Neural progenitor cell (in vitro differentiated cells): ENCODE measurements around the gene TRRAP. TPM values are rescaled to one million over a fixed set of nuclear protein-coding genes. Genes with fewer than 3 reads are reported as not detected.
A peak's percentile ranks its signal among the peaks of the same experiment; 100 is the strongest.

Experiments
- DNase-seq: peaks from one replicate; pipeline ENCODE4 v3.0.0-alpha.2; 2016; ENCODE audit warnings: low spot score
- H2AFZ ChIP-seq: fragments of 200-600 bp; sonication (generic); replicated peaks from 2 replicates; pipeline ENCODE4 v1.6.1; 2016; ENCODE audit warnings: antibody characterized with exemption
- H3F3A ChIP-seq: fragments of 200-600 bp; sonication (generic); 2 replicates; pipeline ENCODE4 v1.6.1; 2016; ENCODE audit warnings: antibody characterized with exemption, low read depth
- H3K27ac ChIP-seq: fragments of 200-600 bp; sonication (generic); 2 replicates; pipeline ENCODE4 v1.5.1; 2016; ENCODE audit warnings: mild to moderate bottlenecking
- H3K27me3 ChIP-seq: fragments of 200-600 bp; sonication (generic); 2 replicates; pipeline ENCODE4 v1.6.1; 2016; ENCODE audit warnings: mild to moderate bottlenecking, moderate library complexity
- H3K36me3 ChIP-seq: fragments of 200-600 bp; sonication (generic); 2 replicates; pipeline ENCODE4 v1.5.1; 2016
- H3K4me1 ChIP-seq: fragments of 200-600 bp; sonication (generic); 2 replicates; pipeline ENCODE4 v1.6.1; 2016; ENCODE audit warnings: mixed run types
- H3K4me2 ChIP-seq: fragments of 200-600 bp; sonication (generic); 2 replicates; pipeline ENCODE4 v1.6.1; 2016
- H3K4me3 ChIP-seq: fragments of 200-600 bp; sonication (generic); 2 replicates; pipeline ENCODE4 v1.5.1; 2016
- H3K79me2 ChIP-seq: fragments of 200-600 bp; sonication (generic); 2 replicates; pipeline ENCODE4 v1.6.1; 2016; ENCODE audit warnings: low read depth
- H3K9ac ChIP-seq: fragments of 200-600 bp; sonication (generic); 2 replicates; pipeline ENCODE4 v1.6.1; 2016
- H3K9me3 ChIP-seq: fragments of 200-600 bp; sonication (generic); 2 replicates; pipeline ENCODE4 v1.5.1; 2016; ENCODE audit warnings: low read depth
- H4K20me1 ChIP-seq: fragments of 200-600 bp; sonication (generic); 2 replicates; pipeline ENCODE4 v1.6.1; 2016; ENCODE audit warnings: low read depth
- H3K27ac Mint-ChIP-seq: 3 replicates; pipeline ENCODE4 v1.8.0; 2021; ENCODE audit warnings: mixed read lengths
- H3K27me3 Mint-ChIP-seq: 2 replicates; pipeline ENCODE4 v1.8.0; 2022; ENCODE audit warnings: low read depth, mild to moderate bottlenecking, inconsistent platforms, moderate library complexity, mixed read lengths; ENCODE audit not compliant: insufficient read depth
- H3K36me3 Mint-ChIP-seq: 3 replicates; pipeline ENCODE4 v1.8.0; 2021; ENCODE audit warnings: mixed read lengths
- H3K4me1 Mint-ChIP-seq: 3 replicates; pipeline ENCODE4 v1.8.0; 2021; ENCODE audit warnings: mixed read lengths
- H3K4me3 Mint-ChIP-seq: 3 replicates; pipeline ENCODE4 v1.8.0; 2021; ENCODE audit warnings: mild to moderate bottlenecking, moderate library complexity, mixed read lengths
- H3K9me3 Mint-ChIP-seq: 3 replicates; pipeline ENCODE4 v1.8.0; 2020; ENCODE audit warnings: mixed read lengths
- CTCF ChIP-seq: fragments of 200-600 bp; sonication (generic); IDR thresholded peaks from 2 replicates; pipeline ENCODE4 v1.5.1; 2017; ENCODE audit warnings: antibody characterized with exemption, mild to moderate bottlenecking
- EZH2 ChIP-seq: fragments of 200-600 bp; sonication (generic); IDR thresholded peaks from 2 replicates; pipeline ENCODE4 v1.6.1; 2017; ENCODE audit warnings: antibody characterized with exemption, mild to moderate bottlenecking, moderate library complexity
- EZH2phosphoT487 ChIP-seq: fragments of 200-600 bp; sonication (generic); IDR thresholded peaks from 2 replicates; pipeline ENCODE4 v1.6.1; 2017; ENCODE audit warnings: antibody characterized with exemption
- total RNA-seq: library from RNA; depleted of rRNA; stranded (reverse); fragments of >200 nt; gene quantifications from 2 replicates; pipeline ENCODE4 v1.2.3, GENCODE V29; 2015; ENCODE audit warnings: low replicate concordance

The TRRAP gene
- total RNA-seq, 1 donor from 2014 or later, result 19.9 TPM

DNA sequence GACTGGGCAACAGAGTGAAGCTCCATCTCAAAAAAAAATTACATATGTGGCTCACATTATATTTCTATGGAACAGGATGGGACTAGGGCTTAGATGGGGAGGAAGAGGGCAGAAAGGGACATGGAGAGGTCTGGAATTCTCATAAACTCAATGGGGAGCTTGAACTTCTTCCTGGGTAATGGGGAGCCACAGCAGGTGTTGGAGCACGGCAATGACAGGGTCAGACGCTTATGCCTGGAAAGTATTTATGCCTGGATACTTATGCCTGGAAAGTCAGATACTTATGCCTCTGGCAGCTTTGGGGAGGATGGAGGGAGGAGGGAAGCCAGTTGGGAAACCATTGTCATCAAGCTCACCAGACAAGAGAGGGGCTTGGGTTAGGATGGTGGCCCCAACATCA lies 45.3 kb upstream of the TRRAP start:
- Mint-ChIP-seq H3K4me3 (no peak overlapping the region), H3K27ac (no peak overlapping the region), H3K4me1 (peaks cover 22% of the 10 kb centered on the region), H3K27me3 (peaks cover 17% of the 10 kb centered on the region), H3K9me3 (no peaks in the 10 kb centered on the region), H3K36me3 (no peaks in the 10 kb centered on the region)
- H3F3A ChIP-seq, result peaks cover 17% of the 10 kb centered on the region
- no peak overlapping the region for H2AFZ ChIP-seq
- H3K9me3 ChIP-seq, result no peaks in the 10 kb centered on the region
- H3K4me1 ChIP-seq, result peaks cover 8% of the 10 kb centered on the region
- no peaks in the 10 kb centered on the region for H4K20me1 ChIP-seq
- H3K27me3 ChIP-seq, result no peaks in the 10 kb centered on the region
- no peak overlapping the region for H3K4me3 ChIP-seq
- no peak for DNase-seq
- no peaks in the 10 kb centered on the region for H3K79me2 ChIP-seq
- H3K4me2 ChIP-seq, result no peak overlapping the region
- TF ChIP-seq CTCF (no peak), EZH2 (no peak), EZH2phosphoT487 (no peak)
- H3K9ac ChIP-seq, result no peak overlapping the region
- no peak overlapping the region for H3K27ac ChIP-seq
- H3K36me3 ChIP-seq, result no peaks in the 10 kb centered on the region

DNA sequence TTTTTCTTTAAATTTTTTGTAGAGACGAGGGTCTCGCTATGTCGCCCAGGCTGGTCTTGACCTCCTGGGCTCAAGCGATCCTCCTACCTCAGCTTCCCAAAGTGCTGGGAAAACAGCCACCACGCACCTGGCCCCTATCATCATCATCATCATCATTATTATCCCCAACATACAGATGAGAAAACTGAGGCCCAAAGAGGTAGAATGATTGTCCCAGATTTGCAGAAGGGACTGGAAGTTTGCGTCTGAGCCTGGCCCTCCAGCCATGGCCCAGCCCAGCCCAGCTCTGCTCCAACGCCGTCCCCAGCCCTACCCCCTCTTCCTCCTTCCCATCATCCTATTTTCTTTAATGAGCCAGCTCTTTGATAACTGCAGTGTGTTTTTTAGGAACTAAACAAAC lies 43.4 kb upstream of the TRRAP start:
- TF ChIP-seq CTCF (no peak), EZH2phosphoT487 (no peak), EZH2 (no peak)
- Histone ChIP-seq H3K36me3 (no peaks in the 10 kb centered on the region), H4K20me1 (no peaks in the 10 kb centered on the region), H3F3A (peaks cover 17% of the 10 kb centered on the region), H3K4me2 (no peak overlapping the region), H3K79me2 (no peaks in the 10 kb centered on the region), H3K9me3 (no peaks in the 10 kb centered on the region), H2AFZ (no peak overlapping the region), H3K4me1 (peaks cover 8% of the 10 kb centered on the region), H3K27me3 (no peaks in the 10 kb centered on the region), H3K4me3 (no peak overlapping the region), H3K27ac (no peak overlapping the region), H3K9ac (no peak overlapping the region)
- peaks cover 12% of the 10 kb centered on the region for H3K27me3 Mint-ChIP-seq
- no peak overlapping the region for H3K27ac Mint-ChIP-seq
- H3K36me3 Mint-ChIP-seq, result no peaks in the 10 kb centered on the region
- H3K9me3 Mint-ChIP-seq, result no peaks in the 10 kb centered on the region
- H3K4me3 Mint-ChIP-seq, result no peak overlapping the region
- no peak for DNase-seq
- peaks cover 19% of the 10 kb centered on the region for H3K4me1 Mint-ChIP-seq

- Histone ChIP-seq H3K79me2 (no peaks in the 10 kb centered on the region), H3K4me3 (no peak overlapping the region), H3K27me3 (no peaks in the 10 kb centered on the region), H3K9ac (no peak overlapping the region), H3K4me2 (peak overlapping the region; percentile 43), H3K9me3 (no peaks in the 10 kb centered on the region), H3K4me1 (peaks cover 8% of the 10 kb centered on the region), H4K20me1 (no peaks in the 10 kb centered on the region), H3K27ac (peak overlapping the region; percentile 17), H3F3A (peaks cover 17% of the 10 kb centered on the region), H2AFZ (no peak overlapping the region), H3K36me3 (no peaks in the 10 kb centered on the region)
- peaks cover 19% of the 10 kb centered on the region for H3K4me1 Mint-ChIP-seq
- no peak for TF ChIP-seq EZH2phosphoT487
- peak; percentile 95 for TF ChIP-seq CTCF
- H3K9me3 Mint-ChIP-seq, result no peaks in the 10 kb centered on the region
- H3K36me3 Mint-ChIP-seq, result no peaks in the 10 kb centered on the region
- peak; percentile 83 for DNase-seq
- no peak overlapping the region for H3K4me3 Mint-ChIP-seq
- peaks cover 16% of the 10 kb centered on the region for H3K27me3 Mint-ChIP-seq
- peak overlapping the region; percentile 47 for H3K27ac Mint-ChIP-seq
Measured at GRCh38 chr7:98836811-98837629, 41.3 kb upstream of the TRRAP start.
